A673 (cell line): Measurements from ENCODE around the gene DHRS4L2.

ENCODE experiments used
- EZH2 ChIP-seq: fragments of 200-600 bp; sonication (generic); IDR thresholded peaks from 2 replicates; pipeline ENCODE4 v1.6.1; 2017; ENCODE audit warnings: borderline replicate concordance, low read depth, mild to moderate bottlenecking, mixed read lengths, antibody characterized with exemption, low read length; ENCODE audit not compliant: poor library complexity, severe bottlenecking
- TF ChIP-seq, protein P1 (sequence below): fragments of 300-800, 200-600 bp; sonication (generic); conservative IDR thresholded peaks from 2 replicates; pipeline ENCODE4 v1.5.1; 2017; ENCODE audit warnings: low read depth, mild to moderate bottlenecking, antibody characterized with exemption, low read length, moderate library complexity, mixed read lengths

- TF ChIP-seq EZH2: no peak
- TF ChIP-seq, protein P1, sequence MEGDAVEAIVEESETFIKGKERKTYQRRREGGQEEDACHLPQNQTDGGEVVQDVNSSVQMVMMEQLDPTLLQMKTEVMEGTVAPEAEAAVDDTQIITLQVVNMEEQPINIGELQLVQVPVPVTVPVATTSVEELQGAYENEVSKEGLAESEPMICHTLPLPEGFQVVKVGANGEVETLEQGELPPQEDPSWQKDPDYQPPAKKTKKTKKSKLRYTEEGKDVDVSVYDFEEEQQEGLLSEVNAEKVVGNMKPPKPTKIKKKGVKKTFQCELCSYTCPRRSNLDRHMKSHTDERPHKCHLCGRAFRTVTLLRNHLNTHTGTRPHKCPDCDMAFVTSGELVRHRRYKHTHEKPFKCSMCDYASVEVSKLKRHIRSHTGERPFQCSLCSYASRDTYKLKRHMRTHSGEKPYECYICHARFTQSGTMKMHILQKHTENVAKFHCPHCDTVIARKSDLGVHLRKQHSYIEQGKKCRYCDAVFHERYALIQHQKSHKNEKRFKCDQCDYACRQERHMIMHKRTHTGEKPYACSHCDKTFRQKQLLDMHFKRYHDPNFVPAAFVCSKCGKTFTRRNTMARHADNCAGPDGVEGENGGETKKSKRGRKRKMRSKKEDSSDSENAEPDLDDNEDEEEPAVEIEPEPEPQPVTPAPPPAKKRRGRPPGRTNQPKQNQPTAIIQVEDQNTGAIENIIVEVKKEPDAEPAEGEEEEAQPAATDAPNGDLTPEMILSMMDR: peak; percentile 84
These were observed 47.6 kb downstream of the DHRS4L2 start for GRCh38 chr14:24036169-24036962.
